HUDEP-2 (cell line): ENCODE results near the gene C17orf75.
"Not testable (repeated sequence)": the region's sequence is repeated elsewhere in the genome, so short reads cannot be mapped to it uniquely, and the experiment has no call there.

Source experiments
- DNase-seq, 76 experiments: peaks; one replicate each; lab custom pipeline; 2025; ENCODE audit not compliant: unreplicated experiment in 76 of 76; lab: John Stamatoyannopoulos, UW

The C17orf75 gene

GRCh38 chr17:32345951-32346600 is 4.1 kb upstream of the C17orf75 start:
- DNase-seq = peak in 11 of 76 experiments; percentile 5 to 29 (median 15)

DNA sequence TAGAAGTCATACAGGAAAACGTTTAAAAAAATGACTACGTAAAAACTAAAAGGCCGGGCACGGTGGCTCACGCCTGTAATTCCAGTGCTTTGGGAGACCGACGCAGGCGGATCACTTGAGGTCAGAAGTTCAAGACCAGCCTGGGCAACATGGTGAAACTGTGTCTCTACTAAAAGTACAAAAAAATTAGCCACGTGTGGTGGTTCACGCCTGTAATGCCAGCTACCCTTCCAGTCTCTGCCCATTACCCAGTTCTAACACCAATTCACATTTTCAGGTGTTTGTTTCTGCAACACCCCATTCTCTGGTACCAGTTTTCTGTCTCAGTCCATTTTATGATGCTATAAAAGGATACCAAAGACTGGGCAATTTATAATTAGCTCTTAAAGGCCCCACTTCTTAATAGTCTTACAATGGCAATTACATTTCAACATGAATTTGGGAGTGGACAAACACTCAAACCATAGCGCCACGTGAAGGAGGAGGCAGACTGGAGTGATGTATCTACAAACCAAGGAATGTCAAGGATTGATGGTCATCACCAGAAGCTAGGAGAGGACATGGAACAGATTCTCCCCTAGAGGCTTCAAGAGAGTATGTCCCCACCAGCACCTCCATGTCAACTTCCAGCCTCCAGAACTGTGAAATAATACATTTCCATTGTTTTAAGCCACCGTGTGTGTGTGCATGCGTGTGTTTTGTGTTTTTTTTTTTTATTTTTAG is 791 bp upstream of the C17orf75 start:
- DNase-seq = peak in 1 of 76 experiments; percentile 10

- peak in 43 of 76 experiments; percentile 13 to 60 (median 35) for DNase-seq
Observed at GRCh38 chr17:32341141-32341856, 674 bp downstream of the C17orf75 start.

- DNase-seq = no peak
Observed at GRCh38 chr17:32335687-32336086, 6.3 kb downstream of the C17orf75 start.

GRCh38 chr17:32335046-32335445 is 6.9 kb downstream of the C17orf75 start:
- no peak for DNase-seq

DNA sequence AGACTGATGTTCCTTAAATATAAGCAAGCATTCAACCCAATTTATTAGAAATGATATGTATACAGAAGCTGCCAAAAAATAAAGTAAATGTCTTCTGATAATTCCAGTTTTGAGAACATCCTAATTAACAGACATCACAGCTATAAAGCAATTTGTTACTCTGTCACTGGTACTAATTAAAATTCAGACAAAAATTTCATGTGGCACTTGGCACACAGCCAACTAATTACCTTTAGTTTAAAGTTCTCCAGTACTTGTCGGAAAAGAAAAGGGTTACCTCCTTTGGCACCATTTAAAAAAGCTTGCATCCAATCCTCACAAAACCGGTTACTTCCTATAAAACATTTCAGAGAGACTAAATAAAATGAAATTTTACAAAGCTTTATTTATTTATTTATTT is 8.8 kb downstream of the C17orf75 start:
- no peak for DNase-seq

DNA sequence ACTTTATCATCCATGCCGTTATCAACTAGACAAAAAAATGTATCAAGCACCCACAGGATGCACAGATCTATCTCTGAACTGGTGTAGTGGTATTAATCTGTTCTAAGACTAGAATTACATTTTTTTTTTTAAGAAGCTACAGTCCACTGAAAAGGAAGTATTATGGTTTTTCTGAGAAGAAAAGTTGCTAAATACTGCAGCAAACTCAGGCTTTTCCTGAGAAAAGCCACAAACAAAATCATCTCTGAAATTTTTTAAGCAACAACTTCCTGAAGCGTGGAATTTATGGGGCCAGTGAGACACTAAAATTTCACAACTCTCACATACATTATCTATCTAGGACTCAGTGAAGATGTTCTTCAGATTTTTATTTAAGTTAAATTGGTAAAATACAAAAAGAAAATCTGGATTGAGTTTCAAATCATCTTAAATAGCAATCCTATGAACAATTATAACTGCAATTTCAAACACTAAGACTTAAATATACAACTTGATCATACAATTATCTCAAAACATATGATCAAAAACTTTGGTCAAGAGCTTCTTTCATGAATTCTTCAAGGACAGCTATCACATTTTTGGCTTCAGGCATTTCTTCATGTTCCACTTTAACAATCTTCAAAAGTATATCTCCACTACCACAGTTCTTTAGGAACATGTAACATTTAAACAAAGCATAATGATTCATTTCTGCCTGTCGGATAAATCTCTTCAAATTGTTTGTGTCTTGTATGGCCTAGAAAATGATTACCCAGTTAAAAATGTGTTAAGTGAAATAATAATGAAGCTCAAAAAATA is 10.5 kb downstream of the C17orf75 start:
- DNase-seq = no peak

- DNase-seq = no peak
Observed at GRCh38 chr17:32330147-32330546, 11.8 kb downstream of the C17orf75 start.

DNA sequence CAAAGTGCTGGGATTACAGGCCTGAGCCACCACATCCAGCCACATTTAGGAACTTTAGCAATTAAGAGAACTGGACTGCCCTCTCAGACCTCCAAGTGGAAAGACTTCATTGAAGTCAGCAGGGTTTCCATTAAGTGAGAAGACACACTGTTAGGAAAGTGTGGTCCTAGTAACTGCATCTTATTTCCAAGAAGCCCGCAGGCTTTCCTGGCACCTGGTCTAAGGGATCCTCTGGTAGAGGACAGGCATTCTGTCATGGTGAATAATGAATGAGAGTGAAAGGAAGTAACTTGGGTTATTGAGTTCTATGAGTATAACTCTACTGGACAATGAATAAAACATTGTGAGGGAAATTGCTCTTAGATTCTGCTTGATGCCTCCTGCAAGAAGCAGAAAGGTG is 14.1 kb downstream of the C17orf75 start:
- no peak for DNase-seq

GRCh38 chr17:32323811-32324491 is 18.0 kb downstream of the C17orf75 start:
- no peak for DNase-seq

- no peak for DNase-seq
Observed at GRCh38 chr17:32323046-32323445, 18.9 kb downstream of the C17orf75 start.

- no peak for DNase-seq
Observed at GRCh38 chr17:32320847-32321246, 21.1 kb downstream of the C17orf75 start.

DNA sequence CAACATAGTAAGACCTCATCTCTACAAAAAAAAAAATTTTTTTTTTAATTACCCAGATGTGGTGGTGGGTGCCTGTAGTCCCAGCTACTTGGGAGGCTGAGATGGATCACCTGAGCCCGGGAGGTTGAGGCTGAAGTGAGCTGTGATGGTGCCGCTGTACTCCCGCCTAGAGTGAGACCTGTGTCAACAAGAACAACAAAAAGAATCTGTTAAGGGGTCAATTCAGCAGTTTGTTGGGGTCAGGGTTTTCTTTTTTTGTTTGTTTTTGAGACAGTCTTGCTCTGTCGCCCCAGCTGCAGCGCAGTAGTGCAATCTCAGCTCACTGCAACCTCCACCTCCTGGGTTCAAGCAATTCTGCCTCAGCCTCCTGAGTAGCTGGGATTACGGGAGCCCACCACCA is 21.9 kb downstream of the C17orf75 start:
- not testable (repeated sequence) for DNase-seq

- peak in 67 of 76 experiments; percentile 14 to 83 (median 58) for DNase-seq
Observed at GRCh38 chr17:32319548-32319905, 22.4 kb downstream of the C17orf75 start.

- no peak for DNase-seq
Observed at GRCh38 chr17:32318071-32318470, 23.9 kb downstream of the C17orf75 start.

GRCh38 chr17:32317353-32317752 is 24.6 kb downstream of the C17orf75 start:
- DNase-seq = no peak

- DNase-seq = not testable (repeated sequence)
Observed at GRCh38 chr17:32316653-32317052, 25.3 kb downstream of the C17orf75 start.

DNA sequence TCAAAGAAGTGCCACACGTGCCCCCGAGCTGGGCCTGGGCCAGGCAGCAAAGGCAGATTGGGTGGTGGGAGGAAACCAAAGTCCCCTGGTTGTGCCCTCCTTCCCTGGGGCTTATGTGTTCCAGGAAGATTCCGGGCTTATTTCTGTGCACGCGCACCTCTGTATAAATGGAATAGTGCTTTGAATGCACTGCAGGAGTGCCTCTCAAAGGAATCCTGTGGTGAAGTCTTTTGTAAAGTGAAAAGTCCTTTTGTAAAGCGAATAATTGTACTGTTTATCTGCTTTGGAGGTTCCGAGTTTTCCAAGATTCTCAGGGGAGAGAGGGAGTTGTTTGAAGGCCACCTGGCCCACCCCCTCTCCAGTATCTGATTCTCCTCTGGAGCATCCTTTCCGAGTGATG is 26.8 kb downstream of the C17orf75 start:
- DNase-seq = no peak

- DNase-seq = no peak
Observed at GRCh38 chr17:32314636-32315035, 27.3 kb downstream of the C17orf75 start.

GRCh38 chr17:32311028-32311536 is 30.9 kb downstream of the C17orf75 start:
- DNase-seq = no peak
